Measurements from ENCODE around the gene OBSL1. TPM values are rescaled to one million over a fixed set of nuclear protein-coding genes. Genes with fewer than 3 reads are reported as not detected.
A peak's percentile ranks its signal among the peaks of the same experiment; 100 is the strongest.

OBSL1 gene
- total and polyA plus RNA-seq, 2 donors from 2014 or later, result 89.5 to 123 TPM

GRCh38 chr2:219514196-219514761, 57.1 kb downstream of the OBSL1 start, which contains the start of gene ASIC4:
Gene ASIC4 (plus strand): TSS chr2:219514482. CDS start chr2:219514725, 243 bp downstream.
- H3K27me3 ChIP-seq (ENCODE audit: control insufficient read depth, insufficient read depth, low read length), result no peaks in the 10 kb centered on the region
- DNase-seq, result peak in 4 of 5 donors; percentile 43 to 69 (median 60)

GRCh38 chr2:219513787-219514186, 57.6 kb downstream of the OBSL1 start:
- H3K27me3 ChIP-seq (ENCODE audit: control insufficient read depth, insufficient read depth, low read length), result no peaks in the 10 kb centered on the region

More at GRCh38 chr2:219514196-219514761, 57.1 kb downstream of the OBSL1 start, which contains the start of gene ASIC4:
- H3K4me1 ChIP-seq (ENCODE audit: control insufficient read depth in 2 of 3, insufficient read depth in 2 of 3, low read depth in 1 of 3, low read length in 3 of 3), result peaks cover 0 to 7% (median 3%) of the 10 kb centered on the region in 3 donors
- no peak within 1 kb of the TSS for H3K9ac ChIP-seq (ENCODE audit: low read length in 3 of 3)
- FAIRE-seq, result no peak
- H3K27ac ChIP-seq (ENCODE audit: low read depth in 2 of 2, low read length in 2 of 2), result no peak within 1 kb of the TSS
- H3K36me3 ChIP-seq (ENCODE audit: control insufficient read depth in 2 of 3, insufficient read depth in 3 of 3, low read length in 3 of 3), result no peaks in the 10 kb centered on the region
- no peak within 1 kb of the TSS for H3K4me3 ChIP-seq (ENCODE audit: low read length in 3 of 3)
- intact Hi-C loops (cut with DNase I), result no loop called here
- no peaks in the 10 kb centered on the region for H3K9me3 ChIP-seq (ENCODE audit: control insufficient read depth in 2 of 3, insufficient read depth in 1 of 3, low read length in 3 of 3)
- no peak for TF ChIP-seq CTCF (IDR thresholded peaks at IDR 0.05; ENCODE audit: borderline replicate concordance, extremely low read depth, insufficient read depth)

GRCh38 chr2:219512524-219513216, 58.7 kb downstream of the OBSL1 start:
- DNase-seq (no peak), FAIRE-seq (no peak)
- no peak overlapping the region for H3K27ac ChIP-seq (ENCODE audit: low read depth in 2 of 2, low read length in 2 of 2)
- no peak overlapping the region for H3K9ac ChIP-seq (ENCODE audit: low read length in 3 of 3)
- no peaks in the 10 kb centered on the region for H3K36me3 ChIP-seq (ENCODE audit: control insufficient read depth in 2 of 3, insufficient read depth in 3 of 3, low read length in 3 of 3)
- no peaks in the 10 kb centered on the region for H3K9me3 ChIP-seq (ENCODE audit: control insufficient read depth in 2 of 3, insufficient read depth in 1 of 3, low read length in 3 of 3)
- intact Hi-C loops (cut with DNase I), result no loop called here
- H3K4me3 ChIP-seq (ENCODE audit: low read length in 3 of 3), result no peak overlapping the region
- TF ChIP-seq CTCF (IDR thresholded peaks at IDR 0.05; ENCODE audit: borderline replicate concordance, extremely low read depth, insufficient read depth), result no peak
- H3K4me1 ChIP-seq (ENCODE audit: control insufficient read depth in 2 of 3, insufficient read depth in 2 of 3, low read depth in 1 of 3, low read length in 3 of 3), result peaks cover 0 to 7% (median 0%) of the 10 kb centered on the region in 3 donors
- H3K27me3 ChIP-seq (ENCODE audit: control insufficient read depth, insufficient read depth, low read length), result no peaks in the 10 kb centered on the region

More at GRCh38 chr2:219513787-219514186, 57.6 kb downstream of the OBSL1 start:
- TF ChIP-seq CTCF (IDR thresholded peaks at IDR 0.05; ENCODE audit: borderline replicate concordance, extremely low read depth, insufficient read depth), result no peak
- DNase-seq (no peak), FAIRE-seq (no peak)
- no peak overlapping the region for H3K4me3 ChIP-seq (ENCODE audit: low read length in 3 of 3)
- no peaks in the 10 kb centered on the region for H3K36me3 ChIP-seq (ENCODE audit: control insufficient read depth in 2 of 3, insufficient read depth in 3 of 3, low read length in 3 of 3)
- intact Hi-C loops (cut with DNase I), result no loop called here
- no peak overlapping the region for H3K9ac ChIP-seq (ENCODE audit: low read length in 3 of 3)
- no peaks in the 10 kb centered on the region for H3K9me3 ChIP-seq (ENCODE audit: control insufficient read depth in 2 of 3, insufficient read depth in 1 of 3, low read length in 3 of 3)
- H3K27ac ChIP-seq (ENCODE audit: low read depth in 2 of 2, low read length in 2 of 2), result no peak overlapping the region
- H3K4me1 ChIP-seq (ENCODE audit: control insufficient read depth in 2 of 3, insufficient read depth in 2 of 3, low read depth in 1 of 3, low read length in 3 of 3), result peaks cover 0 to 7% (median 3%) of the 10 kb centered on the region in 3 donors

Measured in kidney (tissue), 14 donors.